GM12872 (cell line): ENCODE measurements around the gene CDC42.

Experiments used
- CTCF ChIP-seq: IDR thresholded peaks from 3 replicates; pipeline ENCODE4 v1.5.1; 2011; ENCODE audit warnings: low read depth, mild to moderate bottlenecking, low read length, moderate library complexity; ENCODE audit not compliant: insufficient read depth

CDC42 gene

GRCh38 chr1:22133931-22134324 lies 81.4 kb downstream of the CDC42 start:
- no peak for TF ChIP-seq CTCF

- no peak for TF ChIP-seq CTCF
Measured at GRCh38 chr1:22137004-22137720, 84.7 kb downstream of the CDC42 start.

GRCh38 chr1:22139066-22139594 lies 86.6 kb downstream of the CDC42 start:
- TF ChIP-seq CTCF, result no peak

GRCh38 chr1:22139817-22140216 lies 87.3 kb downstream of the CDC42 start:
- no peak for TF ChIP-seq CTCF
